ENCODE results near the gene C1orf21. TPM values are rescaled to one million over a fixed set of nuclear protein-coding genes. Genes with fewer than 3 reads are reported as not detected.
A peak's percentile ranks its signal among the peaks of the same experiment; 100 is the strongest.

Gene C1orf21
- total and polyA plus RNA-seq, 12 donors = 23.2 to 177 (median 87.9) TPM

- Histone ChIP-seq H3K27me3 (no peaks in the 10 kb centered on the region), H3K4me1 (replicated peaks in 1 of 2) (peaks cover 26 to 51% of the 10 kb centered on the region in 2 donors), H3K27ac (peak overlapping the region in 2 of 5 donors; percentile 5 to 29), H3K36me3 (replicated peaks in 1 of 2) (no peaks in the 10 kb centered on the region), H3K4me3 (no peak overlapping the region), H3K9me3 (replicated peaks in 1 of 3) (no peaks in the 10 kb centered on the region)
- intact Hi-C loops (cut with DNase I) = no loop called here
- 71 to 86% (median 81%) methylated on average over 2 of the region's 2 CpGs for WGBS, 4 donors
- no peak for TF ChIP-seq CTCF (IDR thresholded peaks at IDR 0.05)
- no peak for DNase-seq
These were observed 17.8 kb downstream of the C1orf21 start for GRCh38 chr1:184404727-184405027.

- H3K27me3 ChIP-seq = no peaks in the 10 kb centered on the region
- peaks cover 26 to 47% of the 10 kb centered on the region in 2 donors for H3K4me1 ChIP-seq (replicated peaks in 1 of 2)
- no peaks in the 10 kb centered on the region for H3K36me3 ChIP-seq (replicated peaks in 1 of 2)
- H3K9me3 ChIP-seq (replicated peaks in 1 of 3) = no peaks in the 10 kb centered on the region
- no peak for TF ChIP-seq POLR2A (IDR thresholded peaks at IDR 0.05)
- no peak for TF ChIP-seq CTCF (IDR thresholded peaks at IDR 0.05)
- H3K27ac ChIP-seq = peak overlapping the region in 3 of 5 donors; percentile 5 to 41 (median 38)
- no peak overlapping the region for H3K4me3 ChIP-seq
- intact Hi-C loops (cut with DNase I) = no loop called here
- no peak for DNase-seq
- WGBS, 4 donors = 57 to 79% (median 73%) methylated on average over 4 of the region's 4 CpGs
These were observed 18.4 kb downstream of the C1orf21 start for GRCh38 chr1:184405094-184405800.

GRCh38 chr1:184405801-184406142, 18.9 kb downstream of the C1orf21 start:
- no peak overlapping the region for H3K4me3 ChIP-seq
- 29 to 37% (median 30%) methylated on average over 1 of the region's 1 CpG for WGBS, 4 donors
- intact Hi-C loops (cut with DNase I) = no loop called here
- H3K27ac ChIP-seq = peak overlapping the region in 2 of 5 donors; percentile 5 to 38
- H3K9me3 ChIP-seq (replicated peaks in 1 of 3) = no peaks in the 10 kb centered on the region
- DNase-seq = no peak
- peaks cover 26 to 44% of the 10 kb centered on the region in 2 donors for H3K4me1 ChIP-seq (replicated peaks in 1 of 2)
- no peaks in the 10 kb centered on the region for H3K36me3 ChIP-seq (replicated peaks in 1 of 2)
- H3K27me3 ChIP-seq = no peaks in the 10 kb centered on the region
- TF ChIP-seq CTCF (IDR thresholded peaks at IDR 0.05) (no peak), POLR2A (IDR thresholded peaks at IDR 0.05) (no peak)

GRCh38 chr1:184406479-184406878, 19.6 kb downstream of the C1orf21 start:
- no peak overlapping the region for H3K4me3 ChIP-seq
- no peaks in the 10 kb centered on the region for H3K36me3 ChIP-seq (replicated peaks in 1 of 2)
- no peak for TF ChIP-seq CTCF (IDR thresholded peaks at IDR 0.05)
- no peak for TF ChIP-seq POLR2A (IDR thresholded peaks at IDR 0.05)
- no peak for DNase-seq
- H3K27me3 ChIP-seq = no peaks in the 10 kb centered on the region
- H3K27ac ChIP-seq = peak overlapping the region in 1 of 5 donors; percentile 38
- peaks cover 26 to 44% of the 10 kb centered on the region in 2 donors for H3K4me1 ChIP-seq (replicated peaks in 1 of 2)
- H3K9me3 ChIP-seq (replicated peaks in 1 of 3) = no peaks in the 10 kb centered on the region
- intact Hi-C loops (cut with DNase I) = no loop called here
